Bronchus fibroblast of lung (primary cell): ENCODE results near the gene RANGRF. TPM values are rescaled to one million over a fixed set of nuclear protein-coding genes. Genes with fewer than 3 reads are reported as not detected.

Experiments
- total RNA-seq: library from RNA; depleted of rRNA; stranded (reverse); fragments of >200 nt; gene quantifications from 2 replicates; pipeline ENCODE4 v1.2.3, GENCODE V29; 2015

The RANGRF gene, protein sequence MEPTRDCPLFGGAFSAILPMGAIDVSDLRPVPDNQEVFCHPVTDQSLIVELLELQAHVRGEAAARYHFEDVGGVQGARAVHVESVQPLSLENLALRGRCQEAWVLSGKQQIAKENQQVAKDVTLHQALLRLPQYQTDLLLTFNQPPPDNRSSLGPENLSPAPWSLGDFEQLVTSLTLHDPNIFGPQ
- total RNA-seq, result 32.4 and 34.3 TPM in 2 replicates

DNA sequence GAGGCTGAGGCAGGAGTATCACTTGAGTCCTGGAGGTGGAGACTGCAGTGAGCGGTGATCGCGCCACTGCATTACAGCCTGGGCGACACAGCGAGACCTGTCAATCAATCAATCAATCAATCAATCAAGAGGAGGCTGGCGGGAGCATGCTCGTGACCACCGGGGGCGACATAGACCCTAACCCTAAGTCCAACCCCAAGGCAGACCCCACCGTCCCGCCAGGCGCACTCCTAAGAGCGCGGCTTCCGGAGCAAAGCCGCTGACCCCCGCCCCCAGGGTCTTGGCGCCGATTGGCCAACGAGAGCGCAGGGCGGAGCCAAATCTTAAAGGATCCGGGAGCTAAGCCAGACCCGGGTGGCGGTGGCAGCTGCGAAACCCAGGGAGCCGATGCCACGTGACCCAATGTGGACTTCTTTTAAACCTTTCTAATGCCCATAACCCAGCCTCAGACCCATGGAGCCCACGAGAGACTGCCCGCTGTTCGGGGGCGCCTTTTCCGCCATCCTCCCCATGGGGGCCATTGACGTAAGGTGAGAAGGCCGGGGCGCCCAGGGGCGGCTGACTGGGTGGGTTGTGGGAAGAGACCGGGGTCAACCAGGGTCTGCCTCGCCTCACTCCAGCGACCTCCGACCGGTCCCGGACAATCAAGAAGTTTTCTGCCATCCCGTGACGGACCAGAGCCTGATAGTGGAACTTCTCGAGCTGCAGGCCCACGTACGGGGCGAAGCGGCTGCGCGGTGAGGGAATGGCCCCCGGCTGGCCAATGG, at the start of gene RANGRF:
Gene RANGRF (plus strand): TSS at position 335 of the 767 bp plus-strand sequence. CDS start 119 bp downstream, at position 454.

DNA sequence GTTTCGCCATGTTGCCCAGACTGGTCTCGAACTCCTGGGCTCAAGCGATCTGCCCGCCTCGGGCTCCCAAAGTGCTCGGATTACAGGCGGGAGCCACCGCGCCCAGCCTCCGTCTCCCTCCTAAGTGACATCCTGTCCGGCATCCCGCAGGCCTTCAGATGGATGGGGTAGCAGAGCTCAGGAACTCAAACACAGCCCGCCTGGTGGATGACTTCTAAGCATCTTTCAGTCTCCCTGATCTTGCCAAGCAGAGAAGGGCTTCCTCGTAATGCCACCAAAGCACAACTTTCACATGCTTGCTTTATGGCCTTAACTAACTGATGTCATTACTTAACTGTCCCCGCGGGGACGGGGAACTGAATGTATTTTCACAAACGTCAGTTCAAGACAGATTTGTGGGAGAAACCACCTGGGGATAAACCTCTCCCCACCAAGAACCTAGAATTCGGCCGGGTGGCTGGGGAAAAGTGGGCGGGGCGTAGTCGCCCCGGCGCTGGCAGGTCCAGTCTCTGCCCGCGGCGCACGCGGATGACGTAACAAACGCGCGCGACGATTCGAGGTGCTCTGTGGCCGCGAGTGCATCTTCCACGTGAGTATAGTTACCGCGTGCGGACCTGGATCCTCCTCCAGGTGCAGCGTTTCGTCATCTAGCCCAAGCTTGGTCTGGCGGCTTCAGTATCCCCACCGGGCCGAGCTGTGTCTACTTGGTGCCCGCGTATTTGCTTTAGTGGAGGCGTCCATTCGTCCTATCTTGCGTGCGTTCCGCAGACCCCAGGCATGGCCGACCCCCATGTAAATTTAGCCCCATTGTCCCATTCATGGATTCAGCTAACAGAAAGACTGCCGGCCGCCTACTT, 39.5 kb upstream of the RANGRF start, which contains the start of gene PFAS:
Gene PFAS (plus strand): TSS at position 539 of the 857 bp plus-strand sequence. CDS start 4,649 bp downstream, outside the sequence.

DNA sequence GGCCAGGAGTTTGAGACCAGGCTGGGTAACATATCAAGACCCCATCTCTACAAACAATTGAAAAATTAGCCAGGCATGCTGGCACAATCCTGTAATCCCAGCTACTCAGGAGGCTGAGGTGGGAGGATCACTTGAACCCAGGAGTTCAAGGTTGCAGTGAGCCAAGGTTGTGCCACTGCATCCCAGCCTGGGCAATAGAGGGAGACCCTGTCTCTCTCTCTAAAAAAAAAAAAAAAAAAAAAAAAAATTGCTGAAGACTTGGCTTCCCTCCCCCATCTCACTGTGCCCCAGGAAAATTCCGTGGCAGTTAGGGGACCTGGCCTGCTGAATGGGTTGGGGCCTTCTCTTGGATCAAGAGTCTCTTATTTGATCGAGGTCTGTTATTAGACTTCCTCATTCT, 51.1 kb downstream of the RANGRF start, which contains the start of gene ODF4:
Gene ODF4 (plus strand): TSS at position 301 of the 400 bp plus-strand sequence. CDS start 212 bp downstream, outside the sequence.

Other genes starting within 250 kb of the RANGRF start
- gene ALOX15B, start 249.6 kb upstream of the RANGRF start, total RNA-seq, result under 0.01 TPM in 1 of 2 replicates, not detected in the other
- gene ALOX12B, start 201.0 kb upstream of the RANGRF start, total RNA-seq, result not detected in 2 replicates
- gene ALOXE3, start 170.2 kb upstream of the RANGRF start, total RNA-seq, result under 0.01 TPM in 1 of 2 replicates, not detected in the other
- gene HES7, start 164.6 kb upstream of the RANGRF start, total RNA-seq, result 0.17 and 0.89 TPM in 2 replicates
- 20.7 and 23.0 TPM in 2 replicates for gene PER1, start 136.3 kb upstream of the RANGRF start, total RNA-seq
- gene VAMP2, start 125.7 kb upstream of the RANGRF start, total RNA-seq, result 4.3 and 5.2 TPM in 2 replicates
- gene TMEM107, start 112.3 kb upstream of the RANGRF start, total RNA-seq, result 30.6 and 34.5 TPM in 2 replicates
- gene BORCS6, start 98.5 kb upstream of the RANGRF start, total RNA-seq, result 9.4 and 10.8 TPM in 2 replicates
- gene AURKB, start 78.1 kb upstream of the RANGRF start, total RNA-seq, result 89.8 and 108 TPM in 2 replicates
- 6.1 and 6.2 TPM in 2 replicates for gene CTC1, start 40.6 kb upstream of the RANGRF start, total RNA-seq
- gene PFAS, start 39.4 kb upstream of the RANGRF start, total RNA-seq, result 42.0 and 42.7 TPM in 2 replicates
- 1.2 and 1.5 TPM in 2 replicates for gene SLC25A35, start 6.7 kb downstream of the RANGRF start, total RNA-seq
- gene ARHGEF15, start 21.6 kb downstream of the RANGRF start, total RNA-seq, result not detected in 2 replicates
- not detected in 2 replicates for gene ODF4, start 51.2 kb downstream of the RANGRF start, total RNA-seq
- gene RPL26, start 94.5 kb downstream of the RANGRF start, total RNA-seq, result 3,674 and 3,688 TPM in 2 replicates
- not detected in 2 replicates for gene RNF222, start 109.2 kb downstream of the RANGRF start, total RNA-seq
- 42.7 and 55.6 TPM in 2 replicates for gene NDEL1, start 147.2 kb downstream of the RANGRF start, total RNA-seq